HepG2 (cell line): ENCODE measurements around the gene BCAS3.

Experiments used
- POLR2A ChIP-seq, 2 experiments: IDR thresholded peaks; 2 replicates each; pipeline ENCODE4 v1.6.1; 2011; ENCODE audit warnings: low read depth in 2 of 2, low read length in 2 of 2, mild to moderate bottlenecking in 1 of 2, moderate library complexity in 1 of 2; ENCODE audit not compliant: insufficient read depth in 1 of 2
- ZNF768 ChIP-seq: sonication (generic); formaldehyde crosslinking; IDR thresholded peaks from 2 replicates; pipeline ENCODE4 v1.4.0; 2020; ENCODE audit warnings: missing genetic modification reagents

GRCh38 chr17:61196302-61196704 lies 518.7 kb downstream of the BCAS3 start:
- TF ChIP-seq POLR2A (IDR thresholded peaks at IDR 0.05; ENCODE audit: insufficient read depth in 1 of 2, low read depth in 2 of 2, low read length in 2 of 2) (no peak), ZNF768 (CRISPR knock-in tag) (no peak)
